ENCODE measurements around the gene OOSP4A. TPM values are rescaled to one million over a fixed set of nuclear protein-coding genes. Genes with fewer than 3 reads are reported as not detected.

The OOSP4A gene
- total RNA-seq, 4 donors from 2014 or later: not detected

GRCh38 chr11:60016881-60017280, 53.0 kb downstream of the OOSP4A start, which contains the start of gene OOSP4B:
TSS of gene OOSP4B (plus strand) at chr11:60017181.
- WGBS, 2 donors: 96% methylated on average over 1 of the region's 1 CpG
- DNase-seq (ENCODE audit: low spot score in 2 of 2): no peak

DNA sequence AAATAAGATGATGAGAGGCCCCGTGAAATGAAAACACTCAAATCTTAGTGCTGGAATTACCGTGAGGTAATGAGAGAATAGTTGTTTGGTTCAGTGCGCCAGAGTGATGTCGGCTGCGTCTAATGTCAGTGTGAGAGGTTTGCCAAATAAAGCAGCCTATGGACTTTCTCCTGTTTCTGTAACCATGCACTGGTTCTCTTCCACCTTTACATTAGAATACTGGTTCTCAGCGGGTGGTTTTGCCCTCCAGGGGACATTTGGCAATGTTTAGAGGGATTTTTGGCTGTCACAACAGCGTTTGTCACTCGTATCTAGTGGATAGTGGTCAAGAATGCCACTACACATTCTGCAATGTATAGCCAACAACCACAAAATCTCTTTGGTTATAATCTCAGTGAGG, 54.2 kb downstream of the OOSP4A start:
- WGBS, 2 donors: 66% methylated on average over 8 of the region's 8 CpGs
- H3K9me3 ChIP-seq: no peaks in the 10 kb centered on the region
- no peak for DNase-seq (ENCODE audit: low spot score in 2 of 2)
- no peak overlapping the region for H3K4me3 ChIP-seq
- no peak overlapping the region for H3K27ac ChIP-seq
- no peaks in the 10 kb centered on the region for H3K4me1 ChIP-seq
- H3K27me3 ChIP-seq: no peaks in the 10 kb centered on the region
- TF ChIP-seq POLR2A (IDR thresholded peaks at IDR 0.05): no peak
- TF ChIP-seq CTCF (IDR thresholded peaks at IDR 0.05): no peak
- no peak for TF ChIP-seq EP300 (IDR thresholded peaks at IDR 0.05)
- no peaks in the 10 kb centered on the region for H3K36me3 ChIP-seq

More at GRCh38 chr11:60016881-60017280, 53.0 kb downstream of the OOSP4A start, which contains the start of gene OOSP4B:
- Histone ChIP-seq H3K27me3 (no peaks in the 10 kb centered on the region), H3K27ac (no peak within 1 kb of the TSS), H3K4me3 (no peak within 1 kb of the TSS), H3K4me1 (no peaks in the 10 kb centered on the region), H3K36me3 (no peaks in the 10 kb centered on the region), H3K9me3 (peaks cover 0 to 2% (median 0%) of the 10 kb centered on the region in 4 donors)
- TF ChIP-seq POLR2A (IDR thresholded peaks at IDR 0.05) (no peak), CTCF (IDR thresholded peaks at IDR 0.05) (no peak), EP300 (IDR thresholded peaks at IDR 0.05) (no peak)

Other genes starting within 250 kb of the OOSP4A start
- 10 to 100 TPM; 11.3 to 31.2 (median 24.9) TPM for gene STX3, start 208.7 kb upstream of the OOSP4A start, total RNA-seq
- gene MRPL16, start 153.3 kb upstream of the OOSP4A start, total RNA-seq: 10 to 100 TPM; 30.0 to 41.0 (median 32.9) TPM
- gene CBLIF, start 118.5 kb upstream of the OOSP4A start, total RNA-seq: not detected
- not detected for gene TCN1, start 97.5 kb upstream of the OOSP4A start, total RNA-seq
- gene OOSP3, start 85.3 kb upstream of the OOSP4A start, total RNA-seq: not detected
- gene OOSP1, start 25.6 kb upstream of the OOSP4A start, total RNA-seq: not detected
- not detected for gene OOSP4B, start 53.1 kb downstream of the OOSP4A start, total RNA-seq
- not detected for gene OOSP2, start 76.4 kb downstream of the OOSP4A start, total RNA-seq
- not detected for gene MS4A3, start 92.6 kb downstream of the OOSP4A start, total RNA-seq
- 1 to 10 TPM in 2 of 4 donors, not detected in 2; 1.8 to 1.9 TPM for gene MS4A2, start 124.6 kb downstream of the OOSP4A start, total RNA-seq
- gene MS4A6A, start 219.1 kb downstream of the OOSP4A start, total RNA-seq: 100 to 1,000 TPM in 1 of 4 donors, 10 to 100 TPM in 3; 53.1 to 103 (median 71.4) TPM

All from tibial nerve (tissue), 4 donors.